ENCODE measurements around the gene RASSF4. TPM values are rescaled to one million over a fixed set of nuclear protein-coding genes. Genes with fewer than 3 reads are reported as not detected.
A peak's percentile ranks its signal among the peaks of the same experiment; 100 is the strongest.

Gene RASSF4
- total RNA-seq = 100 to 1,000 TPM in 1 of 3 donors, 10 to 100 TPM in 2; 18.7 to 364 (median 41.1) TPM

GRCh38 chr10:44959247-44960087 is at the start of gene RASSF4:
TSS of gene RASSF4 (plus strand) at chr10:44959802. CDS start at chr10:44970203, 10,401 bp downstream.
- DNase-seq (ENCODE audit: low spot score in 2 of 2) = peak; percentile 81 to 92
- H3K27me3 ChIP-seq = no peaks in the 10 kb centered on the region
- intact Hi-C loops (cut with DNase I; ENCODE audit: low total_unique reads) = no loop called here
- peak within 1 kb of the TSS; percentile 62 to 85 (median 68) for H3K4me3 ChIP-seq
- no peaks in the 10 kb centered on the region for H3K36me3 ChIP-seq
- peak within 1 kb of the TSS; percentile 74 to 87 for H3K27ac ChIP-seq
- peaks cover 4 to 11% of the 10 kb centered on the region in 2 donors for H3K4me1 ChIP-seq
- no peak for TF ChIP-seq CTCF (IDR thresholded peaks at IDR 0.05)
- TF ChIP-seq POLR2AphosphoS5 (IDR thresholded peaks at IDR 0.05) = peak; percentile 74 to 92 (median 88)
- peak; percentile 74 for TF ChIP-seq POLR2A (IDR thresholded peaks at IDR 0.05)
- H3K9me3 ChIP-seq = no peaks in the 10 kb centered on the region

- Histone ChIP-seq H3K4me3 (no peak overlapping the region), H3K27ac (no peak overlapping the region), H3K36me3 (no peaks in the 10 kb centered on the region), H3K4me1 (no peaks in the 10 kb centered on the region), H3K27me3 (no peaks in the 10 kb centered on the region), H3K9me3 (no peaks in the 10 kb centered on the region)
- no peak for DNase-seq (ENCODE audit: low spot score in 2 of 2)
- intact Hi-C loops (cut with DNase I; ENCODE audit: low total_unique reads) = no loop called here
- TF ChIP-seq POLR2AphosphoS5 (IDR thresholded peaks at IDR 0.05) (no peak), POLR2A (IDR thresholded peaks at IDR 0.05) (no peak), CTCF (IDR thresholded peaks at IDR 0.05) (no peak)
Observed at GRCh38 chr10:44909910-44910309, 49.7 kb upstream of the RASSF4 start.

GRCh38 chr10:44910602-44911001 is 49.0 kb upstream of the RASSF4 start:
- Histone ChIP-seq H3K9me3 (no peaks in the 10 kb centered on the region), H3K4me3 (no peak overlapping the region), H3K27ac (no peak overlapping the region)

GRCh38 chr10:44911081-44911540 is 48.5 kb upstream of the RASSF4 start, which contains the start of gene TMEM72:
TSS of gene TMEM72 (plus strand) at chr10:44911337. CDS start at chr10:44911513, 176 bp downstream.
- no peak for DNase-seq (ENCODE audit: low spot score in 2 of 2)

More at GRCh38 chr10:44910602-44911001, 49.0 kb upstream of the RASSF4 start:
- no peaks in the 10 kb centered on the region for H3K27me3 ChIP-seq
- no peak for TF ChIP-seq POLR2AphosphoS5 (IDR thresholded peaks at IDR 0.05)
- TF ChIP-seq POLR2A (IDR thresholded peaks at IDR 0.05) = no peak
- TF ChIP-seq CTCF (IDR thresholded peaks at IDR 0.05) = no peak
- intact Hi-C loops (cut with DNase I; ENCODE audit: low total_unique reads) = no loop called here
- no peaks in the 10 kb centered on the region for H3K4me1 ChIP-seq
- no peaks in the 10 kb centered on the region for H3K36me3 ChIP-seq
- no peak for DNase-seq (ENCODE audit: low spot score in 2 of 2)

More at GRCh38 chr10:44911081-44911540, 48.5 kb upstream of the RASSF4 start, which contains the start of gene TMEM72:
- no peak within 1 kb of the TSS for H3K27ac ChIP-seq
- no peak for TF ChIP-seq POLR2A (IDR thresholded peaks at IDR 0.05)
- no peak for TF ChIP-seq POLR2AphosphoS5 (IDR thresholded peaks at IDR 0.05)
- no peak for TF ChIP-seq CTCF (IDR thresholded peaks at IDR 0.05)
- intact Hi-C loops (cut with DNase I; ENCODE audit: low total_unique reads) = no loop called here
- H3K27me3 ChIP-seq = no peaks in the 10 kb centered on the region
- H3K4me1 ChIP-seq = no peaks in the 10 kb centered on the region
- no peaks in the 10 kb centered on the region for H3K36me3 ChIP-seq
- H3K9me3 ChIP-seq = no peaks in the 10 kb centered on the region
- no peak within 1 kb of the TSS for H3K4me3 ChIP-seq

Measured in breast epithelium (tissue), 4 donors.